ENCODE results near the gene PPM1B. TPM values are rescaled to one million over a fixed set of nuclear protein-coding genes. Genes with fewer than 3 reads are reported as not detected.

Gene PPM1B
- total and polyA plus RNA-seq, 10 of the 15 experiments (the other 5 are each of a cell fraction or from before 2014, with no cell fraction given): 12.5 to 53.4 (median 33.7) TPM

DNA sequence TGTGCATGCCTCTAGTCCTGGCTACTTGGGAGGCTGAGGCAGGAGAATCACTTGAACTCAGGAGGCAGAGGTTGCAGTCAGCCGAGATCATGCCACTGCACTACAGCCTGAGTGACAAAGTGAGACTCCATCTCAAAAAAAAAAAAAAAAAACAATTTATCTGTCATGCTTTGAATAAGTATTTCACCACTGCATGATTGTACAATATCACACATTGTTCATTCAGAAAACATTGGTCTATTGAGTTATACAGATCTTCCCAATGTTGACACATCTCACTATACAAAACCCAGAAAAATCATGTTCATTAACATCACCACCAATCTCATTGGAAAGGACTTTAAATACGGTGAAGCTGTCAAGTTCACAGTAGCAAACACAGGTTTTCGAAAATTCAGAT is 46.8 kb upstream of the PPM1B start (continued):
- TF ChIP-seq IRF3 (IDR thresholded peaks at IDR 0.05) (no peak), JUND (IDR thresholded peaks at IDR 0.05; ENCODE audit: low read depth, low read length) (no peak)

GRCh38 chr2:44124500-44124899 is 44.2 kb upstream of the PPM1B start:
- Histone ChIP-seq H4K20me1 (ENCODE audit: control insufficient read depth, insufficient read depth) (no peaks in the 10 kb centered on the region), H3K4me2 (ENCODE audit: control insufficient read depth, insufficient read depth) (no peak overlapping the region), H3K9me3 (replicated peaks; ENCODE audit: control insufficient read depth, insufficient read depth, low read length) (no peaks in the 10 kb centered on the region), H2AFZ (ENCODE audit: control insufficient read depth, low read depth, low read length) (no peak overlapping the region), H3K27me3 (replicated peaks in 1 of 2; ENCODE audit: control insufficient read depth in 2 of 2, insufficient read depth in 2 of 2, low read length in 1 of 2) (no peaks in the 10 kb centered on the region), H3K4me3 (no peak overlapping the region), H3K79me2 (ENCODE audit: control insufficient read depth, insufficient read depth, low read length) (no peaks in the 10 kb centered on the region), H3K27ac (ENCODE audit: control insufficient read depth, insufficient read depth) (no peak overlapping the region), H3K4me1 (ENCODE audit: control insufficient read depth, insufficient read depth, low read length) (peaks cover 3% of the 10 kb centered on the region; the same call in 1 of the 2 replicates), H3K36me3 (ENCODE audit: control insufficient read depth in 2 of 2, insufficient read depth in 2 of 2, low read length in 1 of 2) (no peaks in the 10 kb centered on the region), H3K9ac (ENCODE audit: control insufficient read depth, insufficient read depth, low read length) (no peak overlapping the region)
- SMC1A ChIA-PET (ENCODE audit: uncharacterized antibody, unreplicated experiment): no interaction called here
- CTCF ChIA-PET: no interaction called here
- FAIRE-seq (no peak), ATAC-seq (no peak), DNase-seq (ENCODE audit: low read depth, low spot score) (no peak)
- BruUV-seq (replicated peaks): no TSS peak
- WGBS (ENCODE audit: insufficient coverage, insufficient replicate concordance, low lambda C conversion rate, missing lambda C conversion rate): 29% methylated on average over 5 of the region's 5 CpGs
- in situ Hi-C loops (cut with MboI): no loop called here
- RAD21 ChIA-PET (ENCODE audit: unreplicated experiment): no interaction called here
- POLR2A ChIA-PET: no interaction called here
- TF ChIP-seq JUNB (IDR thresholded peaks at IDR 0.05): 0 out of 2 replicates have a peak, but pooled peaks have one; percentile 22
- TF ChIP-seq RUNX3 (IDR thresholded peaks at IDR 0.05; ENCODE audit: low read length): peak; percentile 38; the same call in 1 of the 2 replicates
- TF ChIP-seq CTCF (IDR thresholded peaks at IDR 0.05 in 2 of 3, conservative IDR thresholded peaks at IDR 0.05 in 1 of 3; ENCODE audit: control insufficient read depth in 2 of 3, extremely low read depth in 1 of 3, insufficient read depth in 1 of 3, low read depth in 3 of 3, low read length in 3 of 3): no peak
- intact Hi-C loops (cut with micrococcal nuclease; ENCODE audit: unreplicated experiment): no loop called here

Measured in GM12878 (cell line).